T-helper 17 cell (primary cell): ENCODE data around the gene KREMEN1. TPM values are rescaled to one million over a fixed set of nuclear protein-coding genes. Genes with fewer than 3 reads are reported as not detected.

Source experiments
- ATAC-seq: fragments of 150-1000 bp; cut with Tn5 transposase; 2 replicates; pipeline ENCODE4 v1.10.0; 2021; ENCODE audit warnings: mild to moderate bottlenecking, moderate library complexity
- DNase-seq, 3 donors: peaks; one replicate each; pipeline versions ENCODE4 v3.0.0 to v3.0.0-alpha.2; 2020 to 2021
- H3K9me3 ChIP-seq: one replicate; pipeline ENCODE4 v1.7.0; 2013; ENCODE audit warnings: low read length, mild to moderate bottlenecking; ENCODE audit not compliant: control insufficient read depth, poor library complexity, severe bottlenecking
- H3K27ac Mint-ChIP-seq: one replicate; pipeline ENCODE4 v1.8.0; 2022; ENCODE audit warnings: mild to moderate bottlenecking, moderate library complexity, mixed read lengths
- H3K27me3 Mint-ChIP-seq: one replicate; pipeline ENCODE4 v1.8.0; 2022; ENCODE audit warnings: mixed read lengths
- H3K36me3 Mint-ChIP-seq: one replicate; pipeline ENCODE4 v1.8.0; 2022; ENCODE audit warnings: low read depth, mixed read lengths
- H3K4me1 Mint-ChIP-seq: one replicate; pipeline ENCODE4 v1.8.0; 2022; ENCODE audit warnings: mild to moderate bottlenecking, mixed read lengths
- H3K4me3 Mint-ChIP-seq: one replicate; pipeline ENCODE4 v1.8.0; 2022; ENCODE audit warnings: mild to moderate bottlenecking, moderate library complexity, mixed read lengths
- total RNA-seq, 4 donors: library from RNA in 2 of 4; stranded (reverse) in 2 of 4; gene quantifications; one replicate each; pipeline ENCODE4 v1.2.3 and lab custom pipeline; 2022 to 2026

Gene KREMEN1
- total RNA-seq, 2 donors from 2014 or later = 0.15 to 0.26 TPM

- Mint-ChIP-seq H3K4me3 (no peak overlapping the region), H3K4me1 (peaks cover 3% of the 10 kb centered on the region), H3K27me3 (peaks cover 24% of the 10 kb centered on the region), H3K36me3 (no peaks in the 10 kb centered on the region), H3K27ac (no peak overlapping the region)
- ATAC-seq (no peak), DNase-seq (no peak)
- no peaks in the 10 kb centered on the region for H3K9me3 ChIP-seq
Observed at GRCh38 chr22:29142116-29142515, 69.3 kb downstream of the KREMEN1 start.

- H3K27me3 Mint-ChIP-seq = peaks cover 23% of the 10 kb centered on the region
- no peak overlapping the region for H3K27ac Mint-ChIP-seq
- peaks cover under 1% of the 10 kb centered on the region for H3K4me1 Mint-ChIP-seq
- ATAC-seq (no peak), DNase-seq (no peak)
- no peaks in the 10 kb centered on the region for H3K9me3 ChIP-seq
- no peaks in the 10 kb centered on the region for H3K36me3 Mint-ChIP-seq
- no peak overlapping the region for H3K4me3 Mint-ChIP-seq
Observed at GRCh38 chr22:29143941-29144785, 71.3 kb downstream of the KREMEN1 start.

- Mint-ChIP-seq H3K27me3 (peaks cover 27% of the 10 kb centered on the region), H3K36me3 (no peaks in the 10 kb centered on the region), H3K4me1 (no peaks in the 10 kb centered on the region), H3K4me3 (no peak overlapping the region), H3K27ac (no peak overlapping the region)
- DNase-seq (no peak), ATAC-seq (no peak)
- no peaks in the 10 kb centered on the region for H3K9me3 ChIP-seq
Observed at GRCh38 chr22:29144786-29145160, 71.9 kb downstream of the KREMEN1 start.

- H3K9me3 ChIP-seq = no peaks in the 10 kb centered on the region
- Mint-ChIP-seq H3K36me3 (no peaks in the 10 kb centered on the region), H3K27me3 (peaks cover 27% of the 10 kb centered on the region), H3K4me1 (no peaks in the 10 kb centered on the region), H3K27ac (no peak overlapping the region), H3K4me3 (no peak overlapping the region)
- DNase-seq = no peak
- ATAC-seq = no peak
Observed at GRCh38 chr22:29145321-29146072, 72.7 kb downstream of the KREMEN1 start.

GRCh38 chr22:29146091-29146560 is 73.3 kb downstream of the KREMEN1 start:
- peaks cover 27% of the 10 kb centered on the region for H3K27me3 Mint-ChIP-seq
- H3K27ac Mint-ChIP-seq = no peak overlapping the region
- no peak for ATAC-seq
- DNase-seq = no peak
- H3K9me3 ChIP-seq = no peaks in the 10 kb centered on the region
- no peaks in the 10 kb centered on the region for H3K36me3 Mint-ChIP-seq
- no peaks in the 10 kb centered on the region for H3K4me1 Mint-ChIP-seq
- H3K4me3 Mint-ChIP-seq = no peak overlapping the region

DNA sequence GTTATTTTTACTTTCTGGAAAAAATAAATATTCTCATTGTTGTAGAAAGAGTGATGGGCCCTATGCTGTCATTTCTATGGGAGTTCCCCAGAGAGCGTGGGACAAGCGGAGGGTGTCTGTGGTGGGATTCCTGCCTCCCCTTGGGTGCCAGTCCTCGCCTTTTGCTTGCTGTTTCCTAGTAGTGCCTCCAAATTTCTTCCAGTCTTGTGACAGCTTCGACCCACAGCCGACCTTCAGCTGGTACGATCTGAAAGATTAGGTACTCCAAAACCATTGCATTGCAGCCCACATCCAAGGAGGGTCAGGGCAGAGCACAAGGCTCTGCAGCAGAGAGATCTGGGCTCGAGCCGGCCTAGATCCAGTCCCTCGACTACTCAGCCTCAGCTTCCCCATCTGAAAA is 73.9 kb downstream of the KREMEN1 start:
- no peaks in the 10 kb centered on the region for H3K9me3 ChIP-seq
- ATAC-seq = no peak
- Mint-ChIP-seq H3K27ac (no peak overlapping the region), H3K36me3 (no peaks in the 10 kb centered on the region), H3K27me3 (peaks cover 26% of the 10 kb centered on the region), H3K4me3 (no peak overlapping the region), H3K4me1 (no peaks in the 10 kb centered on the region)
- DNase-seq = no peak

DNA sequence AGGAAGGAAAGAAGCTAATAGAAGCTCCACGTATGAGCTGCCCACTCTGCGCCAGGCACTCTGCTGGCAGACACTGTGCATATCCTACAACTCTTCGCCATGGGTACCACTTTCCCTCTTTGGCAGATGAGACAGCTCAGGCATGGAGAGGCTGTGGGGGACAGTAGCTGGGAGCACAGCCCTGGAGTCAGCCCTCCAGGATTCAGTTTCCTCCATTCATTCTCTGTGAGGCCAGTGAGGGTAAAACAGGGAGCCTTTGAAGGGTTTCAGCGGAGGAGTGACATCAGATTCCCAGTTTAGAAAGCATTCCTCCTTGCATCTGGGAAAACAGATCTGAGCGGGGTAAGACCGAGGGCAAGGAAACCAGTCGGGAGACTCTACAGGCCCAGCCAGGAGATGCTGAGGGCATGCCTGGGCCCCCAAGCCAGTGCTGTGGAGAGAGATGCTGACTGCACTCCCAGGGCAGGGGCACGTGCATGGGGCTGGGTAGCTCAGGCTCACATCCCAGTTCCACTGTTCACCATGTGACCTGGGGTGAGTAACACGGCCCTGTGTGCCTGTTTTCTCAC is 74.6 kb downstream of the KREMEN1 start:
- peaks cover 25% of the 10 kb centered on the region for H3K27me3 Mint-ChIP-seq
- ATAC-seq (no peak), DNase-seq (no peak)
- no peaks in the 10 kb centered on the region for H3K36me3 Mint-ChIP-seq
- no peaks in the 10 kb centered on the region for H3K9me3 ChIP-seq
- H3K27ac Mint-ChIP-seq = no peak overlapping the region
- H3K4me3 Mint-ChIP-seq = no peak overlapping the region
- H3K4me1 Mint-ChIP-seq = no peaks in the 10 kb centered on the region

DNA sequence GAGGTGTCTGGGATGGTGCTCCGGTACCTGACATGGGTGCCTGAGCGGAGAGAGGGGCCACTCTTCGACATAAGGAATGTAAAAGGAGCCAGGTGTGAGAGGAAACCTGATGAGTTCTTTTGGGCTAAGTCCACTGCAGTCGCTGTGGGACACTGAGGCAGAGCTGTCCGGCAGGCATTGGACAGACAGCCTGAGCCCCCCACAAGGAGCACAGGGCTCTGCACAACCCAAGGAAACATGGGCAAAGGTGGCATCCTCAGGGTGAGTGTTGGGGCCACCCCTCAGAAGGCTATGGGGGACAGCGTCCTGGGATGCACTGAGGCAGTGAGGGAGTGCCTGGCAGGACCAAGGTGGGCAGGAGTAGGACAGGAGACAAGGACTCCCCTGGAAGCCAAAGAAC is 75.2 kb downstream of the KREMEN1 start:
- Mint-ChIP-seq H3K4me1 (no peaks in the 10 kb centered on the region), H3K36me3 (no peaks in the 10 kb centered on the region), H3K27ac (no peak overlapping the region), H3K27me3 (peaks cover 31% of the 10 kb centered on the region), H3K4me3 (no peak overlapping the region)
- DNase-seq = no peak
- no peaks in the 10 kb centered on the region for H3K9me3 ChIP-seq
- ATAC-seq = no peak

GRCh38 chr22:29148826-29149225 is 76.0 kb downstream of the KREMEN1 start:
- Mint-ChIP-seq H3K27ac (no peak overlapping the region), H3K4me3 (no peak overlapping the region), H3K36me3 (no peaks in the 10 kb centered on the region), H3K4me1 (no peaks in the 10 kb centered on the region), H3K27me3 (peaks cover 39% of the 10 kb centered on the region)
- DNase-seq = no peak
- no peaks in the 10 kb centered on the region for H3K9me3 ChIP-seq
- no peak for ATAC-seq

DNA sequence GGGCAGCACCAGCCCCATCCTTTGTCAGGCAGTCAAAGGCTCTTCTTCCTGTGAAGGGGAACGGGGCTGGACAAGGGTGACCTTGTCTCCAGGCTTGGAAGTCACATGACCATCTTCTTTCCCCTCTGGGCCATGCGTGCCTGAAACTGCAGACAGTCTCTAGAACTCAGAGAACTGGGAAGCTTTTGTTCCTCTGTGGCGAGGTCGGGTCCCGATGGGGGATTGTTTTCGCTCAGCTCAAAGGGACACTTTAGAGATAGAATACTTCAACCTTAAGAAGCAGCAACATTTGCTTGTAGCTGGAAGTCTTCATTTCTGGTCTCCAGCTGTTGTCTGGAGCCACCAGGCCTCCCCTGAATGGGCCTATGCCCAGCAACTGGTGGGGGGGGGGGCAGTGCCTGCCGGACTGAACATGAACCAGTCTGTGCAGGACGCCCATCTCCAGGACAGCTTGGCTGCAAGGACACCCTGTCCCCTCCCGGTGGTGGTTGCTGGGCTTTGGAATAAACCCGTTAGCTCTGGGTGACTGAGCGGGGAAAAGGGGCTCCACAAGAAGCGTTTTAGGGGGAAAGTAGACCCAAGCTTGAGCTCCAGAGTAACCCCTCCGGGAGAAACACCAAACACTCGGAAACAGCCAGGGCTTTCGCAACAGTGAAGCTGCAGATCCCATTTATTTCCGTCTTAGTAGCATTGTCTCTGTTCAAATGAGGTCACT is 77.2 kb downstream of the KREMEN1 start:
- H3K9me3 ChIP-seq = no peaks in the 10 kb centered on the region
- H3K36me3 Mint-ChIP-seq = no peaks in the 10 kb centered on the region
- DNase-seq = no peak
- H3K4me3 Mint-ChIP-seq = no peak overlapping the region
- no peak for ATAC-seq
- peaks cover 6% of the 10 kb centered on the region for H3K4me1 Mint-ChIP-seq
- H3K27me3 Mint-ChIP-seq = peaks cover 47% of the 10 kb centered on the region
- H3K27ac Mint-ChIP-seq = no peak overlapping the region

DNA sequence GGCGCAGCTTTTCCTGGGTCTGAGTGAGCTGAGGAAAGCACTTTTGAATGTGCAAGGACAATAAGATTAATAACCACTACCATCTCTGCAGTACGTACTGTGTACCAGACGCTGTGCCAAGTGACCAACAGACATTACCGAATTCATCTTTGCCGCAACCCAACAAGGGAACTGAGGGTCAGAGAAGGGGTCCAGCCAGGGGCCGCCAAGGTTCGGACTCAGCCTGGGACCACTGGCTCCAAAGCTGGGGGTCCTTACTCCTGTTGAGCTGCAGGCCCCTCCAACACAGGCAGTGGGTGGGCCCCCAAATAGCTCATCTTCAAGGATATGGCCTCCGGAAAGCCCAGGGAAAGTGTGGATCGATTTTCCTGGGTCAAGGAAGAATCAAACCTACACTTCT is 77.9 kb downstream of the KREMEN1 start:
- ATAC-seq (no peak), DNase-seq (no peak)
- Mint-ChIP-seq H3K36me3 (no peaks in the 10 kb centered on the region), H3K27me3 (peaks cover 49% of the 10 kb centered on the region), H3K4me3 (no peak overlapping the region), H3K4me1 (peaks cover 6% of the 10 kb centered on the region), H3K27ac (no peak overlapping the region)
- H3K9me3 ChIP-seq = no peaks in the 10 kb centered on the region

GRCh38 chr22:29151316-29151715 is 78.5 kb downstream of the KREMEN1 start:
- no peaks in the 10 kb centered on the region for H3K9me3 ChIP-seq
- ATAC-seq (no peak), DNase-seq (no peak)
- Mint-ChIP-seq H3K27ac (no peak overlapping the region), H3K36me3 (no peaks in the 10 kb centered on the region), H3K27me3 (peaks cover 53% of the 10 kb centered on the region), H3K4me1 (peaks cover 6% of the 10 kb centered on the region), H3K4me3 (no peak overlapping the region)
